Tibial nerve (tissue), 3 donors: ENCODE results near the gene P2RX6.

Experiments
- CTCF ChIP-seq, 5 experiments: fragments of 200-600 bp in 3 of 5; fragments of 450-650 bp in 2 of 5; sonication (generic) in 3 of 5; IDR thresholded peaks; one replicate each; pipeline ENCODE4 v1.5.1; 2016 to 2019; ENCODE audit warnings: antibody characterized with exemption in 5 of 5, mild to moderate bottlenecking in 3 of 5, moderate library complexity in 2 of 5
- POLR2A ChIP-seq, 2 donors: fragments of 450-650 bp; IDR thresholded peaks; one replicate each; pipeline ENCODE4 v1.6.1; 2017; ENCODE audit warnings: antibody characterized with exemption in 2 of 2, mild to moderate bottlenecking in 2 of 2, moderate library complexity in 2 of 2

GRCh38 chr22:21055564-21055834 lies 40.5 kb downstream of the P2RX6 start:
- TF ChIP-seq CTCF (IDR thresholded peaks at IDR 0.05), result no peak
- no peak for TF ChIP-seq POLR2A (IDR thresholded peaks at IDR 0.05)
